NCI-H1694 treated with DMSO at 0.1 percent for 48 hours (cell line): ENCODE results near the gene NPAT.
"Not testable (repeated sequence)": the region's sequence is repeated elsewhere in the genome, so short reads cannot be mapped to it uniquely, and the experiment has no call there.

Experiments
- DNase-seq: peaks from one replicate; lab custom pipeline; 2025; lab: John Stamatoyannopoulos, UW

NPAT gene

DNA sequence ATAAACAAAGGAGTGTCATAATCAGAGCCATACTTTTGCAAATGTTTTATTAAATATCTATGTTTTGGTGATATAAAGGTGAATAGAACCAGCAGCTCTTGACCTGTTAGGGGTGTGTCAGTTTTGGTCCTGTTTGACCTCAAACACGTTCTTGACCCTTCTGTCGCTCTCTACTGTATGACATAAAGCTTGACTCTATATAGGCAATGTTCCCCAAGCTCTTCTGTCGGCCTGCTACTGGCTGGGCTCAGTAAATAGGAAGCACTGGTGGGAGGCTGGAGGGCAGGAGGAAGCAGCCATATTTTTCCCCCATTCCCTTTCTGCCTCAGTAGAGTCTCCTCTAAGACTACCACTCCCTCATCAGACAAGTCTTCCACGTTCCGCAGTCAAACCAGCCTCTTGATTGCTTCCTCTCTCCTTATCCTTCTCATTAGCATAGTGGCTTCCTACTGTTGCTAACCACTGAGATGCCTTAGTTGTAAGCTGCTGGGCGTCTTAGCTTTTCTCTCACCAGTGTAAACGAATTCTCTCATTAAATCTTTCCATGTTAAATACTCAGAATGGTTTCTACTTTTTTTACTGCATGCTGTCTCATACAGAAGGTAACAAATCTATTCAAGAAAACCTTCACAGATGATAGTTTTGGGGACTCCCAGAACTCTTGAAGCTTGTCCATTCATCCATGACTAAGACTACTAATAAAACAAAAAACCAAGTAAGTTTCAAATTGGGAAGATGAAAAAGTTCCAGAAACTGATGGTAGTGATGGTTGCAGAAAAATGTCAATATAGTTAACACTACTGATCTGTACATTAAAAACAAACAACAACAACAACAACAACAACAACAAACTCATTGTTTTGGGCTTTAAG, 3.3 kb downstream of the NPAT start:
- no peak for DNase-seq

DNA sequence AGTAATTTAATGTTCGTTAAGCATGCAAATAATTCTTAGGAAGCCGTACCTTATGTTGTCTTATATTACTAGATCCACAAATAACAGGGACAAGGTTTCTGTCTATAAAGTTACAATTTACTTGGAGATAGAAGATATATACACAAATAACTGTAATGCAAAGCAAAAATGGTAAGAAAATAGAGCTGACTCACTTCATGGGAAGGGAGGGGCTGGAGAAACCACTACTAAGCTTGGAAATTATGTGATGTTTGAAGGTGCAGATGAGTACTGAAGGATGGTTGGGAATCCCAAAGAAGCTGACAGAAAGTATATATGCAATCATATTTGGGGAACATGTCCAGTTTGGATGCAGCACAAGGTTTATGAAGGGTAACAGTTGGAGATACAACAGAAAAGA, 4.0 kb downstream of the NPAT start:
- DNase-seq: no peak

DNA sequence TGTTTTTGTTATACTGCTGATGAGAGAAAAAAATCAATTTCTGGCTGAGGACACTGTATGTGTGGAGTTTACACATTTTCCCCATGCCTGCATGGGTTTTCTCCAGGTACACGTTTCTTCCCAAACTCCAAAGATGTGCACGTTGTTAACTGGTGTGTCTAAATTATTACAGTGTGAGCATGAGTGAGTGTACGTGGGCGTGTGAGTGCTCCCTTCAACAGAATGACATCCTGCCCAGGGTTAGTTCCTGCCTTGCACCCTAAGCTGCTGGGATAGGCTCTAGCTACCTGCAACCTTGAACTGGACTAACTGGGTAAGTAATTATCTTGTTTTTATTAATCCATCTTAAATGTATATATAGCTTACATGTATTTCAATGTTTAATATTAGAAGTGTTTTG, 5.5 kb downstream of the NPAT start:
- no peak for DNase-seq

DNA sequence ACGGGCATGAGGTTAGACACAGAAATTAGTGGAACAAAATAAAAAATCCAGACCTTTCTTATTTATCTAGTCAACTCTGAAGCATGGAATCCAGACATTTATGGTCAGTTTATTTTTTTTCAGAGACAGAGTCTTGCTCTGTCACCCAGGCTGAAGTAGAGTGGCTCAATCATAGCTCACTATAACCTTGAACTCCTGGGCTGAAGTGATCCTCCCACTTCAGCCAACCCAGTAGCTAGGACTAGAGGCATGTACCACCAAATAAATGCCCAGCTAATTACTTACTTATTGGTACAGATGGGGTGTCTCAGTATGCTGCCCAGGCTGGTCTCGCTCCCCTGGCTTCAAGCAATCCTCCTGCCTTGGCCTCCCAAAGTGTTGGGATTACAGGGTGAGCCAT, 8.7 kb downstream of the NPAT start:
- DNase-seq: no peak

DNA sequence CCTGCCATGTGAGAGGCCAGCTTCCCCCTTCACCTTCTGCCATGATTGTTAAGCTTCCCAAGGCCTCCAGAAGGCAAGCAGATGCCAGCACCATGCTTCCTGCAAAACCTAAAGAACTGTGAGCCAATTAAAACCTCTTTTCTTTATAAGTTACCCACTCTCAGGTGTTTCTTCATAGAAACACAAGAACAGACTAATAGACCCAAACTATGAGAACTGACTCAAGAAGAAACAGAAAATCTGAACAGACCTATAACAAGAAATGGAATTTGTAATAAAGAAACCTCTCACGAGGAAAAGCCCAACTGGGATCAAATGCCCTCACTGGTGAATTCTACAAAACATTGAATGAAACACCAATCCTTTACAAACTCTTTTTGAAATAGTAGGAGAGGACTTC, 12.0 kb downstream of the NPAT start:
- no peak for DNase-seq

DNA sequence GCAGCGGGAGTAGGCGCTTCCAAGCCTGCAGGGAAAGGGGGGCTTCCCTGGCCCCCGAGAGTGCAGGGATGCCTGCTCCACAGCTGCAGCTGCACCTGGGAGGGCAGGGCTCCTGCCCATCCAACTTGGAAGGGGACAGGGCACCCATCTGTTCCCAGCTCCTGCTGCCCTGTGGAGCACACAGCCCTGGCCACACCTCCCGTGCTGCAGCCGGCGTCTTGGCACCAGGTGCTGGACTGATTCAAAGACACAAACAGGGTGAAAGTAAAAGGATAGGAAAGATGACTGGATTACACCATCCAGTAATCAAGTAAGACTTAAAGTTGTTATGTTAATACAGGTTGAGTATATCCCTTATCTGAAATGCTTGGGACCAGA, 14.8 kb downstream of the NPAT start:
- no peak for DNase-seq

DNA sequence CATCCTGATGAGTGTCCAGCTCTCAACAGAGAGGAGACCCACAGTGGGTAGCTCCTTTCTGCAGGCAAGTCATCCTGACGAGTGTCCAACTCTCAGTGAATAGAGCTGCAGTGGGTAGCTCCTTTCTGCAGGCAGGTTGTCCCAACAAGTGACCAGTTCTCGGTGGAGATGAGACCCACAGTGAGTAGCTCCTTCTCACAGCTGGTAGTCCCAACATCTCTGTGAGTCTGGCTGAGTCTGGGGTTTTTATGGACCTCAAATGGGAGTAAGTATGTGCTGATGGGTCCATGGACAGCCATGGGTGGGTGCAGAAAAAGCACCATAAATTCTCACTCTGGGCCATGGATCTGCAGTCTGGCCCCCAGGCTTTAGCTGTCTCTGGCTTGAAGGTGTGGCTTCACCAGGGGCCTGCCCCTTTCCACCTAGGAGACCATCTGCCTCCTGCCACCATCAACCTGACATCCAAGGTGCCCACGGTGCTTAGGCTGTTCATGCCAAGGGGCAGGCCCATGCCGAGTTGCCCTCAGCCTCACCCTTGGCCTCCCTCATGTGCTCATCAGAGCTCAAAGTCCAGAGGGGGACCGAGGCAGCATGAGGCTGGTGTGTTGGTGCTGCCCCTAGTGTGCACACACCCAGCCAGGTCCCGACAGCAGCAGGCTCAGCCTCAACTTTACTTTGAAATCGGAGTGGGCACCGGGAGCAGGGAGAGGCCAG, 15.3 kb downstream of the NPAT start:
- no peak for DNase-seq

DNA sequence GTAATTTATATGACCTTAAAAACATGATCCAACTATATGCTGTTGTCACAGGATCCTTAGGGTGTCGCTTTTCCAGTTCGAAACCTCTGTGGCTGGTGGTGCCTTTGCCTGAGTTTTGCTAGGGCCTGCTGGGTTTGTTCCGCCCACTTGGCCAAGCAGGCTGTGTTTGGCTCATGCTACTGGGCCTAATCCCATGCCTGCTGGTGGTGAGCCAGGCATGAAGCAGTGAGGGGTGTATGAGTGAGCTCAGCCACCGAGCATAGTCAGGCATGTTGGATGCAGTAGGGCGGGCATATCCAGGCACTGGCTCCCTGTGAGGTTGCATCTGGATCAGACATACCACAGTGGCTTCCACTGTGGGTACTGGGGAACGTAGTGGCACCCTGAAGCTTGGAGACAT, 16.3 kb downstream of the NPAT start:
- DNase-seq: no peak

DNA sequence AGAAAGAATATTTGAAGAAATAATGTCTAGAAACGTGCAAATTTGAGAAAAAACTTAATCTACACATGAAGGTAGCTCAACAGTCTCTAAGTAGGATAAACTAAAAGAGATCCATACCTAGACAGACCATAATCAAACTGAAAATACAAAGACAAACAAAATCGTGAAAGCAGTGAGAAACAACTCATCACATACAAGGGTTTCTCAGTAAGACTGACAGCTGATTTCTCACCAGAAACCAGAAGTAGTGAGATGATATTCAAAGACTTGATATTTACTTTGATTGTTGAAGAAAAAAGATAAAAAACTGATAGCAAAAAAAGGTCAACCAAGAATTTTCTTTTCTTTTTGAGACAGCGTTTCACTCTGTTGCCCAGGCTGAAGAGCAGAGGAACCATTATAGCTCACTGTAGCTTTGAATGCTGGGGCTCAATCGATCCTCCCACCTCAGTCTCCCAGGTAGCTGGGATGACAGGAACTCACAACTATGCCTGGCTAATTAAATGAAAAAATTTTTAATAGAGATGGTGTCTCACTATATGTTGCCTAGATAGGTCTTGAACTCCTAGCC, 17.4 kb downstream of the NPAT start:
- no peak for DNase-seq

DNA sequence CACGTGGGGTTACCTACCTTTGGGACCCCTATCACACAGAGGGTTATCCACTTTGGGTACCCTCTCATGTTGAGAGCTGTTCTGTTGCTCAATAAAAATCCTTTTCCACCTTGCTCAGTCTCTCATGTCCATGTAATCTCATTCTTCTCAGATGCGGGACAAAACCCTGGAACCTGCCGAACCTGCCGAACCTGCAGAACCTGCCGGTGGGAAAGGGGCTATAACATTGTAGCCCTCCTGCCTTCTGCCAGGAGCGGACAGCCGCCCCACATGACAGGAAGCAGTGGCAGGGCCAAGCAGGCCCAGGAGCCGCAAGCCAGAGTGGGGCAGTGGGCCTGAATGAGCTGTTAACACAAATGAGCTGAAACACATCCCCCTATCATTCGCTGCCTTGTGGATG, 18.1 kb downstream of the NPAT start:
- DNase-seq: no peak

DNA sequence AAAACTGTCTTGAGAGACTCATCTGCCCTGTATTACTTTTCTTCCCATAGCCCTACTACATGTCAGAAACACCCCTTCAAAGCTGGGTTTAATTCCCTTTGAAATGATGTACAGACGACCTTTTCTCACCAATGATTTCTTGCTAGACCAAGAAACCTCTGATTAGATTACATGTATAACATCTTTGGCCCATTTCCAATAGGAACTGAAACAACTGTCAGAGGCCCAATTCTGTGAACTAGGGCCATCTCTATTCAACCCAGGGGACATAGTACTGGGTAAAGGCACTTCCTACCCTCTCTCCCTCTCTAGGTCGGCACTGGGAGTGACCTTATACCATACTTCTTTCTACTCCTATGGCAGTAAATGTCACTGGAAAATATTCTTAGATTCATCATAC, 19.4 kb downstream of the NPAT start:
- DNase-seq: no peak

DNA sequence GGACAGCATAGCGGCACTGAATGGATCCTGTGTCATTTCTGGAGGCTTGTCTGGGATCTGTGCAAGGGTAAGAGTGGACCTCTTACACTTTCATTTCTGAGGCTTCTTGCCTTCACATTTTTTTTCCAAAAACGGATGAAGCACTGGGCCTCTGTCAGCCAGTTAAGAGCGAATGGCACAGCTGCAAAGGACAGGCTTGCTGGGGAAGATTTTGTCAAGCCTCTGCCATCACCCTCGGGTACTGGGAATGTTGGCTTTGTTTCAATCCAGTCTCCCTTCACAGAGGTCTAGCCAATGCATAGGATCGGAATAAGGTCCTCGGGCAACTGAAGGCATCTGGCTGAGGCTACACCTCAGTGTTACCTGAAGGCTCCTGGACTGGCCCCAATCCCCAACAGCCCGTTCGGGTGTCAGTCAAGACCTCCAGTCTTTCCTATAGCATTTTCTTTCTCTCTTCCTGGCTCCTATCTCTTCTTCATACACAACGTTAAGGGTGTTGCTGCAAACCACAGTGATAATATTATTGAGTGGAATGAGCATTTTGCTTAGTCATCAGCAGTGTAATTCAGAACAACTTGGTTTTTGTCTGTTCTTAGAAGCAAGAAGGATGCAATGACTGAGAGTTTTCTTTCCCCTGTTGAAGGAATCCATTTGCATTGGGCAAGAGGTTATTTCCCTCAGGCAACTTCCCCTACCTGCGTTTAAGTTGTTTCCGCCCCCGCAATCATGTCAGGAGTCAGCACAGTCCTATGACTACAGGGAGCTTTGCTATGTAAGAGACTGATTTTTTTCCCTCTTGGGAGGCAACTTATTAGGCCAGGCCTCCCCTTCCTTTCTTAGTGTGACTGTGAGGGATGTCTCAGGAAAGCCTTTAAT, 22.8 kb downstream of the NPAT start:
- no peak for DNase-seq

DNA sequence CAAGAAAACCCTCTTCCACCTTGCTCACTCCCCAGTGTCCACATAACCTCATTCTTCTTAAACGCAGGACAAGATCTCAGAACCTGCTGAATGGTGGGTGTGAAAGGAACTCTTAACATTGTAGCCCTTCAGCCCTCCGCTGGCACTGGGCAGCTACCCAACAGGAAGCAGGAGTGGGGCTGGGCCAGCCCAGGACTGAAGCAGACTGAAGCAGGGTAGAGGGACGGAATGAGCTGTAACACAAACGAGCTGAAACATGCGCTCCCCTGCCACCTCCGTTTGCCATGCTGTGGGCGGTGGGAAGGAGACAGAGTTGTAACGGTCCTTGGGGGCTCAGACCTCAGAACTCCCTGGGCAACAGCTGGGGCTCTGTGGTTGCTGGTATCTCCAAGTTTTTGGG, 23.6 kb downstream of the NPAT start:
- no peak for DNase-seq

DNA sequence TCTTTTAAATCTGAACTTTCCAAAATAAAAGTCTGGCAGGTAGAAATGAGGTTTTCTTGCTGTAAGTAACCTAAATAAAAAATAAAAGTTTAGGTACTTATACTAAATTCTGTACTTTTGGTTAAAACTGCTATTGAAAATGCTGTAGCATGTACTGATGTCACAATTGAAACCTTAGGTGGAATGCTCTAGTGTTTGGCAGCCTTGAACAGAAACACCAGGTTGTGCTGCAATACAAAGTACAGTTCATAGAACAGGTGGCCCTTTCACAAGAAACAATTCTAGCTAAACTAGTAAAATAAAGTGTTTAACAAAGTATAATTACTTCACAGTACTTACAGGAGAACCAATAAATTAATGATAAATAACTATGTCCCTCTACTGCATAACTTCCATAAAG, 25.1 kb downstream of the NPAT start:
- DNase-seq: no peak

DNA sequence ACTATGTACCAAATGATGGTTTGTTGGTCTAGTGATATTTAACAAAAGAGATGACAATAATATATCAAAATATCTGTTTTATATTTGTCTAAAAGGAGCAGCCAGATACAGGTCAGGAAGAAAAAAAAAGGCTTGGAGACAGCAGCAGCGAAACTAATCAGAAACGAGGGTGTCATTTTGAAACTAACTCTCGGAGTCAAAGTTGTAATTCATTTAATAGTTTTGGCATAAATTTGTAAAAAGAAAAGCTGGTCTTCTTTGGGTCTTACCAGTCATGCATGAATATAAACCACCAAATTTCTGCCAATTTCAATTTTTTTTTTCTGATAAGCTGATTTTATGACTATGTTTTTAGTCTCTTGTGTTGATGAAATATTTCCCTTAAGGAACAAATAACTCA, 25.5 kb downstream of the NPAT start:
- no peak for DNase-seq

DNA sequence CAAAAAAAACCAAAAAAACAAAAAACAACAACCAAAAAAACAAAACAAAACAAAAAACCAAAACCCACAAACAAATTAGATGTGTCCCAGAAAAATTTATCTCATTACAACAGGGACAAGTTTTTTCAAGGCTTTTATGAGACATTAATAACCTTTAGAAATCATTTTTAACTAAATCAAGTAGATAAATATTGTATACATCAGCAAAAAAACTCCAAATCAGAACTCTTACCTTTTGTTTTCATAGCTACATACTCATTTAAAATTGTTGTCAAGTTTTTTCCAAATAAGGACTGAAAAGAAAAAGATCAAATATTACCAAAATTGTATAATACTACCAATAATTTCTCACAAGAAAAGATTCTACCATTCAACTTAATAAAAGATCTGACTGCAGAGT, 28.7 kb downstream of the NPAT start:
- DNase-seq: no peak

DNA sequence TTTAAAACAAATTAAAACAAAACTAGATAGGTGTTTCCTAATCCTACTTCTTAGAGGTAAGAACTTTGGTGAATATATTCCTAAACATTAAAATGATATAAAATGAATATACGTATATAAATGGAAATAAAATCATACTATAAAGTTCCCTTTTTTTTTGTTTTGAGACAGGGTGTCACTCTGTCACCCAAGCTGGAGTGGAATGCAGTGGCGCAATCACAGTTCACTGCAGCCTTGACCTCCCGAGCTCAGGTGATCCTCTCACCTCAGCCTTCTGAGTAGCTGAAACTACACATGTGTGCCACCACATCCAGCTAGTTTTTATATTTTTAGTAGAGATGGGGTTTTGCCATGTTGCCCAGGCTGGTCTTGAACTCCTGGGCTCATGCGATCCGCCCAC, 44.9 kb downstream of the NPAT start:
- no peak for DNase-seq

DNA sequence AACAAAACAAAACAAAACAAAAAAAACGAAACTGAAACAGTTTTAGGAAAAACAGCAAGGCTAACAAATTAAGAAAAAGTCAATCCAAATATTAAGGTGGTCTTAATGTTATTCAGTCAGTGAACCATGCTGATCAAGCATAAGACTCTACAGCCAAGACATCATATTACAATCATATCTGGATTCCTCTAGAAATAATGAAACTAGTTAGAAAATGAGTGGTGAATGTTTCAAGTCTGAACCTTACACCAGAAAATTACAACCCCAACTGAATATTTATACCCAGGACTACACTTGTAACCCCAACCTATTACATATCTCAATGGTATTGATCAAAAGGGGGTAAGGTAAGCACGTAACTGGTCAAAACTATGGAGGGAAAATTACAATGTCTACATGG, 52.3 kb downstream of the NPAT start:
- no peak for DNase-seq

DNA sequence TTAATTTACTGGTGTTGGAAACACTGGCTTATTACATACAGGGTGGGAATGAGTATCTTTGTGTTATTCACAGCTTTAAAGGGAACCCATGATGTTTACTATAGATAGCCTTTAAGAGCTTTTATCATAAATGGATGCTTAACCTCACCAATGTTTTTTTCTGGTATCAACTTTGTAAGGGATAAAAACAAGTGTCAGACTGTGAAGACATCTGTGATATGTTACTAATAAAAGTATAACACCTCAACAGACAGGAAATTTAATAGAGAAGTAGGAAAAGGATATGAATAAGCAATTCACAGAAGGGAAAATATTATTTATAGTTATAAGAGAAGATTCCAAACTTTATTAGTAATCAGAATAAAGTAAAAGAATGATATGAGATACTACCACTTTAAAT, 54.8 kb downstream of the NPAT start:
- DNase-seq: no peak

DNA sequence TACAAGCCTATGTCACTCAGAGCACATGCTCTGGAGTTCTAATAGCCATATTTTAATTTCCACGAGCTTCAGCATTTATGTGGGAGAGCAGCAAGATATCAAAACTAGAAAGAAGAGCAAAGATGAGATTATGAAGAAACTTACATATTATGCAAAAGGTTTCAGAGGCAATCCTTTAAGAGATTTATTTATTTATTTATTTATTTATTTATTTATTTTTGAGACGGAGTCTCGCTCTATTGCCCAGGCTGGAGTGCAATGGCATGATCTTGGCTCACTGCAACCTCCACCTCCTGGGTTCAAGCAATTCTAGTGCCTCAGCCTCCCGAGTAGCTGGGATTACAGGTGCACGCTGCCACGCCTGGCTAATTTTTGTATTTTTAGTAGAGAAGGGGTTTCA, 59.6 kb downstream of the NPAT start:
- DNase-seq: not testable (repeated sequence)

DNA sequence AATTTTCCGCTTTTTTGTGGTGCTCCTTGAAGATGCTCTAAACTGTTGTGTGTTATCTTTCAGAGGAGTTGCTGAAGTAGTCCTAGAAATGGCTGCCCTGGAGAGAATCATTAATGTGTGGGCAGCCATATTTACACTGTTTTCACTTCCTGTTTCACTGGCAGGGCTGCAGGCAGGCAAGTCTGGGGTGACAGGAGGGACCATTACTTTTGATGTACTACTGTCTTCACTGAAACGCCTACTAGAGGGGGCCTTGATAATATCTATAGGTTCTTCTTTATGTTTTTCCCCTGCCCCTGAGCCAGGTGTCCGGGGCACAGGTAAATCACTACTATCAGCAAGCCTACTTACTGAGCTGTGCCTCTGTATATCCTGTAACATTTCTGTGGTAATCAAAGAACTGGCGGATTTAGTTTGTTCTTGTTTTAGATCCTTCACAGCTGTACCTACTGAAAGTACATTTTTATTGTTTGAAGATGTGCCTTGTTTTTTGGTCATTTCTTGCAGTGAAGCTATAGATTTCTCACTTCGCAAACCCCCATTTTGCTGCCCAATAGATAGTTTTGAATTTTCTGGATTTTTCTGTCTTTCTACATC, 61.4 kb downstream of the NPAT start:
- DNase-seq: no peak

DNA sequence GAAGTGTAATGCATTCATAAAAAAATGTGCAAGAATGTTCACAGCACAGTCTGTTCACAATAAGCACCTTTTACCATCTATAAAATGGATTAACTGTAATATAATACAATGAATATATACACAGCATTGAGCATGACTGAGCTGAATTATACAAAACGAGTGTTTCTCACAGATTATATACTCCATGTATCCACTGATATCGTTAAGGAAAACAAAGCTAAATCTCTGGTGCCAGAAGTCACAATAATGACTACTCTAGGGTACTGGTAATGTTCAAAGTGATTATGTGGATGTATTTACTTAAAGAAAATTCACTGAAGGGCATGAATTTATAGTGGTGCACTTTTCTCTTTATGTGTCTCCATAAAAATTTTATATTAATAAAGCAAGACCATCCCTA, 67.8 kb downstream of the NPAT start:
- DNase-seq: no peak
